HG03442 (cell line): Measurements from ENCODE around the gene SPON1.
A peak's percentile ranks its signal among the peaks of the same experiment; 100 is the strongest.
"Not testable (repeated sequence)": the region's sequence is repeated elsewhere in the genome, so short reads cannot be mapped to it uniquely, and the experiment has no call there.

ENCODE experiments used
- ATAC-seq: cut with Tn5 transposase; IDR thresholded peaks from one replicate; pipeline ENCODE4 v1.9.1; 2021; ENCODE audit warnings: mild to moderate bottlenecking, moderate library complexity; ENCODE audit not compliant: unreplicated experiment

The SPON1 gene

GRCh38 chr11:14112721-14113120 is 150.2 kb downstream of the SPON1 start:
- ATAC-seq = no peak

- ATAC-seq = no peak
Observed at GRCh38 chr11:14114269-14114668, 151.7 kb downstream of the SPON1 start.

- no peak for ATAC-seq
Observed at GRCh38 chr11:14114786-14115185, 152.3 kb downstream of the SPON1 start.

- ATAC-seq = no peak
Observed at GRCh38 chr11:14117632-14118031, 155.1 kb downstream of the SPON1 start.

- ATAC-seq = no peak
Observed at GRCh38 chr11:14118072-14118471, 155.5 kb downstream of the SPON1 start.

- no peak for ATAC-seq
Observed at GRCh38 chr11:14119357-14119756, 156.8 kb downstream of the SPON1 start.

GRCh38 chr11:14124350-14124749 is 161.8 kb downstream of the SPON1 start:
- ATAC-seq = no peak

GRCh38 chr11:14124886-14125285 is 162.4 kb downstream of the SPON1 start:
- ATAC-seq = no peak

GRCh38 chr11:14125529-14125928 is 163.0 kb downstream of the SPON1 start:
- ATAC-seq = no peak

- ATAC-seq = no peak
Observed at GRCh38 chr11:14127679-14128078, 165.2 kb downstream of the SPON1 start.

GRCh38 chr11:14132312-14132711 is 169.8 kb downstream of the SPON1 start:
- no peak for ATAC-seq

- ATAC-seq = no peak
Observed at GRCh38 chr11:14133381-14133780, 170.9 kb downstream of the SPON1 start.

- no peak for ATAC-seq
Observed at GRCh38 chr11:14136561-14136960, 174.0 kb downstream of the SPON1 start.

GRCh38 chr11:14137284-14137683 is 174.8 kb downstream of the SPON1 start:
- ATAC-seq = no peak

- no peak for ATAC-seq
Observed at GRCh38 chr11:14140991-14141390, 178.5 kb downstream of the SPON1 start.

- ATAC-seq = no peak
Observed at GRCh38 chr11:14141676-14142075, 179.2 kb downstream of the SPON1 start.

- ATAC-seq = peak; percentile 59
Observed at GRCh38 chr11:14144934-14145333, 182.4 kb downstream of the SPON1 start.

GRCh38 chr11:14148653-14149273 is 186.2 kb downstream of the SPON1 start:
- no peak for ATAC-seq

GRCh38 chr11:14149683-14150082 is 187.2 kb downstream of the SPON1 start:
- no peak for ATAC-seq

- ATAC-seq = no peak
Observed at GRCh38 chr11:14150878-14151277, 188.4 kb downstream of the SPON1 start.

GRCh38 chr11:14154103-14154502 is 191.6 kb downstream of the SPON1 start:
- not testable (repeated sequence) for ATAC-seq

GRCh38 chr11:14158393-14158792 is 195.9 kb downstream of the SPON1 start:
- no peak for ATAC-seq

GRCh38 chr11:14163576-14163975 is 201.1 kb downstream of the SPON1 start:
- ATAC-seq = no peak
